ENCODE data around the gene GAD1.

Gene GAD1

GRCh38 chr2:170847716-170848115 is 31.0 kb downstream of the GAD1 start:
- no peak for DNase-seq

- DNase-seq: no peak
Observed at GRCh38 chr2:170848587-170848986, 31.9 kb downstream of the GAD1 start.

- DNase-seq: no peak
Observed at GRCh38 chr2:170850251-170850650, 33.6 kb downstream of the GAD1 start.

GRCh38 chr2:170851635-170852034 is 34.9 kb downstream of the GAD1 start:
- no peak for DNase-seq

- DNase-seq: no peak
Observed at GRCh38 chr2:170856066-170856465, 39.4 kb downstream of the GAD1 start.

GRCh38 chr2:170862286-170862902 is 45.7 kb downstream of the GAD1 start:
- DNase-seq: no peak

GRCh38 chr2:170863087-170863486 is 46.4 kb downstream of the GAD1 start:
- DNase-seq: no peak

GRCh38 chr2:170869036-170869435 is 52.3 kb downstream of the GAD1 start:
- no peak for DNase-seq

- DNase-seq: no peak
Observed at GRCh38 chr2:170869461-170869860, 52.8 kb downstream of the GAD1 start.

- DNase-seq: no peak
Observed at GRCh38 chr2:170873035-170873692, 56.5 kb downstream of the GAD1 start.

GRCh38 chr2:170878066-170878465 is 61.4 kb downstream of the GAD1 start:
- DNase-seq: no peak

GRCh38 chr2:170878505-170878904 is 61.8 kb downstream of the GAD1 start:
- no peak for DNase-seq

- DNase-seq: no peak
Observed at GRCh38 chr2:170881840-170882239, 65.2 kb downstream of the GAD1 start.

GRCh38 chr2:170882758-170883157 is 66.1 kb downstream of the GAD1 start:
- no peak for DNase-seq

- no peak for DNase-seq
Observed at GRCh38 chr2:170883683-170884082, 67.0 kb downstream of the GAD1 start.

GRCh38 chr2:170885130-170885791 is 68.6 kb downstream of the GAD1 start:
- no peak for DNase-seq

GRCh38 chr2:170886386-170886785 is 69.7 kb downstream of the GAD1 start:
- DNase-seq: no peak

GRCh38 chr2:170887496-170887895 is 70.8 kb downstream of the GAD1 start:
- no peak for DNase-seq

- DNase-seq: no peak
Observed at GRCh38 chr2:170887896-170888295, 71.2 kb downstream of the GAD1 start.

- no peak for DNase-seq
Observed at GRCh38 chr2:170891893-170892292, 75.2 kb downstream of the GAD1 start.

GRCh38 chr2:170892391-170892951 is 75.8 kb downstream of the GAD1 start:
- DNase-seq: no peak

GRCh38 chr2:170895023-170895757 is 78.5 kb downstream of the GAD1 start:
- DNase-seq: no peak

GRCh38 chr2:170896622-170897021 is 79.9 kb downstream of the GAD1 start:
- no peak for DNase-seq
